Fibroblast of lung (primary cell): ENCODE results near the gene FAM221B.

ENCODE experiments used
- EZH2 ChIP-seq: IDR thresholded peaks from 2 replicates; pipeline ENCODE4 v1.5.1; 2012; ENCODE audit warnings: low read length, control low read depth, mild to moderate bottlenecking; ENCODE audit errors: missing control alignments
- TF ChIP-seq, protein P1 (sequence below), 2 donors: IDR thresholded peaks in 1 of 2; conservative IDR thresholded peaks in 1 of 2; 1 replicate in 1 of 2; 2 replicates in 1 of 2; pipeline ENCODE4 v1.5.1; 2011 to 2012; ENCODE audit warnings: low read length in 2 of 2, control low read depth in 1 of 2, inconsistent platforms in 1 of 2, low read depth in 1 of 2, mild to moderate bottlenecking in 1 of 2

DNA sequence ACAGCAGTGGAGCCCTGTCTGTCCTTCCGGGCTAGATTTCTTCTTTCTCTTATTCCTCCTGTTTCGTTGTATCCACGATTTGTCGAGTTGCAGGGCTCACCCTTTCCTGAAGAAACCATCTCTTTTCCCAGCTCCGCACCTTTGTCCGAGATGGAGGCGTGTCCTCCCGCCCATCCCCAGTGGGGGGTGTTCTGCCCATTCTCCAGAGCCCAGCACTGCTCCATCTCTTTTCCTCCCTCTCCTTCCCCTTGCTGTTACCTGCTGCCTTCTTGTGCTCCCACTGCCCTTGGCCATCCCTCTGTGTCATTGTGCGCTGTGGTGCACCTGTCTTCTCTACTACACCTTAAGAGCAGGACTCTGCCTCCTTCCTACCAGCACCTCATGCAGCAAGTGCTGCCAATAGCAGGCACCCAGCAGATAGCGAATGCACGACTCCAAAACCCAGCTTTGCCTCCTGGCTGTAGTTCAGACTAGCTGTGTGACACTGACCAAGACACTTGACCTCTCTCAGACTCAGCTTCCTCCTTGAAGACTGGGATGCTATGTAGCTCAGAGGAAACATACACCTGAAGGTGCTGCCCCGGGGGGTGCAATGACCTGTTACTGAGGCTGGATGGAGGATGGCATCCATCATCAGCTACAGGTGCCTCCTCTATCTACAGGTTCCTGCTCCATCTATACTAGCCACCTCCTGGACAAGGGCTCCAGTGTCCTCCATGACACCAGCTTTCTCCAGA is 32.8 kb upstream of the FAM221B start:
- TF ChIP-seq, protein P1, sequence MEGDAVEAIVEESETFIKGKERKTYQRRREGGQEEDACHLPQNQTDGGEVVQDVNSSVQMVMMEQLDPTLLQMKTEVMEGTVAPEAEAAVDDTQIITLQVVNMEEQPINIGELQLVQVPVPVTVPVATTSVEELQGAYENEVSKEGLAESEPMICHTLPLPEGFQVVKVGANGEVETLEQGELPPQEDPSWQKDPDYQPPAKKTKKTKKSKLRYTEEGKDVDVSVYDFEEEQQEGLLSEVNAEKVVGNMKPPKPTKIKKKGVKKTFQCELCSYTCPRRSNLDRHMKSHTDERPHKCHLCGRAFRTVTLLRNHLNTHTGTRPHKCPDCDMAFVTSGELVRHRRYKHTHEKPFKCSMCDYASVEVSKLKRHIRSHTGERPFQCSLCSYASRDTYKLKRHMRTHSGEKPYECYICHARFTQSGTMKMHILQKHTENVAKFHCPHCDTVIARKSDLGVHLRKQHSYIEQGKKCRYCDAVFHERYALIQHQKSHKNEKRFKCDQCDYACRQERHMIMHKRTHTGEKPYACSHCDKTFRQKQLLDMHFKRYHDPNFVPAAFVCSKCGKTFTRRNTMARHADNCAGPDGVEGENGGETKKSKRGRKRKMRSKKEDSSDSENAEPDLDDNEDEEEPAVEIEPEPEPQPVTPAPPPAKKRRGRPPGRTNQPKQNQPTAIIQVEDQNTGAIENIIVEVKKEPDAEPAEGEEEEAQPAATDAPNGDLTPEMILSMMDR (conservative IDR thresholded peaks at IDR 0.05 in 1 of 2, IDR thresholded peaks at IDR 0.05 in 1 of 2; ENCODE audit: low read depth in 1 of 2, low read length in 2 of 2): no peak
- no peak for TF ChIP-seq EZH2
